ENCODE measurements around the gene SPART. TPM values are rescaled to one million over a fixed set of nuclear protein-coding genes. Genes with fewer than 3 reads are reported as not detected.

The SPART gene
- total and polyA plus RNA-seq, 2 of the 8 experiments (the other 6 are each of a cell fraction or from before 2014, with no cell fraction given): 27.2 to 74.1 TPM

DNA sequence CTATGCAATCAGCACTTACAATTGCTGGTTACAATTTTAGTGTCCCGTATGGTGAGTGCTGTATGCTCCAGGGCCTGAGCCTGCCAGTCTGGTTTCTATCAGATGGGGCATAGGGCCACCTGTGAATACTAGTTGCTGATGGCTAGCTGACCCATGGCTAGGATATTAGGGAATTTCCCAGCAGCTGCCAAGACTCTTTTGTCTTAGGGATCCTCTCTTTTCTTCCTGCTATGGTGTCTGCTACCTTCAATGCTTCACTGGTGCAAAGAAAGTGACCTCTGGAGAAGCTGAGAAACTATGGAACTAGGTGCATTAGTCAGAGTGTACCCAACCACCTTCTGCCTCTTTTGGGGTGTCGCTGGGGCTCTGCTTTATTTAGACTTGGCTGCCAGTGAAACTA lies 60.2 kb downstream of the SPART start (continued):
- TF ChIP-seq, protein P1, sequence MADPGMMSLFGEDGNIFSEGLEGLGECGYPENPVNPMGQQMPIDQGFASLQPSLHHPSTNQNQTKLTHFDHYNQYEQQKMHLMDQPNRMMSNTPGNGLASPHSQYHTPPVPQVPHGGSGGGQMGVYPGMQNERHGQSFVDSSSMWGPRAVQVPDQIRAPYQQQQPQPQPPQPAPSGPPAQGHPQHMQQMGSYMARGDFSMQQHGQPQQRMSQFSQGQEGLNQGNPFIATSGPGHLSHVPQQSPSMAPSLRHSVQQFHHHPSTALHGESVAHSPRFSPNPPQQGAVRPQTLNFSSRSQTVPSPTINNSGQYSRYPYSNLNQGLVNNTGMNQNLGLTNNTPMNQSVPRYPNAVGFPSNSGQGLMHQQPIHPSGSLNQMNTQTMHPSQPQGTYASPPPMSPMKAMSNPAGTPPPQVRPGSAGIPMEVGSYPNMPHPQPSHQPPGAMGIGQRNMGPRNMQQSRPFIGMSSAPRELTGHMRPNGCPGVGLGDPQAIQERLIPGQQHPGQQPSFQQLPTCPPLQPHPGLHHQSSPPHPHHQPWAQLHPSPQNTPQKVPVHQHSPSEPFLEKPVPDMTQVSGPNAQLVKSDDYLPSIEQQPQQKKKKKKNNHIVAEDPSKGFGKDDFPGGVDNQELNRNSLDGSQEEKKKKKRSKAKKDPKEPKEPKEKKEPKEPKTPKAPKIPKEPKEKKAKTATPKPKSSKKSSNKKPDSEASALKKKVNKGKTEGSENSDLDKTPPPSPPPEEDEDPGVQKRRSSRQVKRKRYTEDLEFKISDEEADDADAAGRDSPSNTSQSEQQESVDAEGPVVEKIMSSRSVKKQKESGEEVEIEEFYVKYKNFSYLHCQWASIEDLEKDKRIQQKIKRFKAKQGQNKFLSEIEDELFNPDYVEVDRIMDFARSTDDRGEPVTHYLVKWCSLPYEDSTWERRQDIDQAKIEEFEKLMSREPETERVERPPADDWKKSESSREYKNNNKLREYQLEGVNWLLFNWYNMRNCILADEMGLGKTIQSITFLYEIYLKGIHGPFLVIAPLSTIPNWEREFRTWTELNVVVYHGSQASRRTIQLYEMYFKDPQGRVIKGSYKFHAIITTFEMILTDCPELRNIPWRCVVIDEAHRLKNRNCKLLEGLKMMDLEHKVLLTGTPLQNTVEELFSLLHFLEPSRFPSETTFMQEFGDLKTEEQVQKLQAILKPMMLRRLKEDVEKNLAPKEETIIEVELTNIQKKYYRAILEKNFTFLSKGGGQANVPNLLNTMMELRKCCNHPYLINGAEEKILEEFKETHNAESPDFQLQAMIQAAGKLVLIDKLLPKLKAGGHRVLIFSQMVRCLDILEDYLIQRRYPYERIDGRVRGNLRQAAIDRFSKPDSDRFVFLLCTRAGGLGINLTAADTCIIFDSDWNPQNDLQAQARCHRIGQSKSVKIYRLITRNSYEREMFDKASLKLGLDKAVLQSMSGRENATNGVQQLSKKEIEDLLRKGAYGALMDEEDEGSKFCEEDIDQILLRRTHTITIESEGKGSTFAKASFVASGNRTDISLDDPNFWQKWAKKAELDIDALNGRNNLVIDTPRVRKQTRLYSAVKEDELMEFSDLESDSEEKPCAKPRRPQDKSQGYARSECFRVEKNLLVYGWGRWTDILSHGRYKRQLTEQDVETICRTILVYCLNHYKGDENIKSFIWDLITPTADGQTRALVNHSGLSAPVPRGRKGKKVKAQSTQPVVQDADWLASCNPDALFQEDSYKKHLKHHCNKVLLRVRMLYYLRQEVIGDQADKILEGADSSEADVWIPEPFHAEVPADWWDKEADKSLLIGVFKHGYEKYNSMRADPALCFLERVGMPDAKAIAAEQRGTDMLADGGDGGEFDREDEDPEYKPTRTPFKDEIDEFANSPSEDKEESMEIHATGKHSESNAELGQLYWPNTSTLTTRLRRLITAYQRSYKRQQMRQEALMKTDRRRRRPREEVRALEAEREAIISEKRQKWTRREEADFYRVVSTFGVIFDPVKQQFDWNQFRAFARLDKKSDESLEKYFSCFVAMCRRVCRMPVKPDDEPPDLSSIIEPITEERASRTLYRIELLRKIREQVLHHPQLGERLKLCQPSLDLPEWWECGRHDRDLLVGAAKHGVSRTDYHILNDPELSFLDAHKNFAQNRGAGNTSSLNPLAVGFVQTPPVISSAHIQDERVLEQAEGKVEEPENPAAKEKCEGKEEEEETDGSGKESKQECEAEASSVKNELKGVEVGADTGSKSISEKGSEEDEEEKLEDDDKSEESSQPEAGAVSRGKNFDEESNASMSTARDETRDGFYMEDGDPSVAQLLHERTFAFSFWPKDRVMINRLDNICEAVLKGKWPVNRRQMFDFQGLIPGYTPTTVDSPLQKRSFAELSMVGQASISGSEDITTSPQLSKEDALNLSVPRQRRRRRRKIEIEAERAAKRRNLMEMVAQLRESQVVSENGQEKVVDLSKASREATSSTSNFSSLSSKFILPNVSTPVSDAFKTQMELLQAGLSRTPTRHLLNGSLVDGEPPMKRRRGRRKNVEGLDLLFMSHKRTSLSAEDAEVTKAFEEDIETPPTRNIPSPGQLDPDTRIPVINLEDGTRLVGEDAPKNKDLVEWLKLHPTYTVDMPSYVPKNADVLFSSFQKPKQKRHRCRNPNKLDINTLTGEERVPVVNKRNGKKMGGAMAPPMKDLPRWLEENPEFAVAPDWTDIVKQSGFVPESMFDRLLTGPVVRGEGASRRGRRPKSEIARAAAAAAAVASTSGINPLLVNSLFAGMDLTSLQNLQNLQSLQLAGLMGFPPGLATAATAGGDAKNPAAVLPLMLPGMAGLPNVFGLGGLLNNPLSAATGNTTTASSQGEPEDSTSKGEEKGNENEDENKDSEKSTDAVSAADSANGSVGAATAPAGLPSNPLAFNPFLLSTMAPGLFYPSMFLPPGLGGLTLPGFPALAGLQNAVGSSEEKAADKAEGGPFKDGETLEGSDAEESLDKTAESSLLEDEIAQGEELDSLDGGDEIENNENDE (IDR thresholded peaks at IDR 0.05; ENCODE audit: insufficient replicate concordance, low read length): no peak
- TF ChIP-seq TBP (IDR thresholded peaks at IDR 0.05; ENCODE audit: low read depth, low read length) (no peak), EP300 (IDR thresholded peaks at IDR 0.05; ENCODE audit: borderline replicate concordance in 1 of 2, low read depth in 2 of 2, low read length in 2 of 2) (no peak), RNF2 (IDR thresholded peaks at IDR 0.05; ENCODE audit: borderline replicate concordance, low read depth, low read length, missing control alignments, poor library complexity, severe bottlenecking) (no peak), ZNF274 (IDR thresholded peaks at IDR 0.05; ENCODE audit: borderline replicate concordance, extremely low read depth, low read length) (no peak), CREB1 (IDR thresholded peaks at IDR 0.05) (no peak), GABPA (IDR thresholded peaks at IDR 0.05; ENCODE audit: borderline replicate concordance, insufficient read depth, low read length) (no peak), TEAD4 (IDR thresholded peaks at IDR 0.05; ENCODE audit: low read depth, low read length) (no peak), POLR2A (IDR thresholded peaks at IDR 0.05; ENCODE audit: control extremely low read depth in 1 of 2, low read depth in 2 of 2, low read length in 2 of 2) (no peak), KDM4A (IDR thresholded peaks at IDR 0.05; ENCODE audit: low read depth, low read length, severe bottlenecking) (no peak)
- TF ChIP-seq, protein P2, sequence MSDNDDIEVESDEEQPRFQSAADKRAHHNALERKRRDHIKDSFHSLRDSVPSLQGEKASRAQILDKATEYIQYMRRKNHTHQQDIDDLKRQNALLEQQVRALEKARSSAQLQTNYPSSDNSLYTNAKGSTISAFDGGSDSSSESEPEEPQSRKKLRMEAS (IDR thresholded peaks at IDR 0.05): no peak

All from H1 (cell line).